Prostate gland (tissue), 2 donors: ENCODE measurements around the gene KCNT1. TPM values are rescaled to one million over a fixed set of nuclear protein-coding genes. Genes with fewer than 3 reads are reported as not detected.

Experiments
- DNase-seq: peaks from one replicate; pipeline ENCODE4 v3.0.0-alpha.2; 2019; ENCODE audit warnings: low spot score
- H3K27ac ChIP-seq, 2 donors: fragments of 200-600 bp; sonication (generic); 2 replicates each; pipeline ENCODE4 v1.5.1; 2017 to 2019
- H3K27me3 ChIP-seq: fragments of 200-600 bp; sonication (generic); replicated peaks from 2 replicates; pipeline ENCODE4 v1.5.1; 2019; ENCODE audit not compliant: insufficient read depth
- H3K36me3 ChIP-seq, 2 donors: fragments of 200-600 bp; sonication (generic); 1 replicate in 1 of 2; 2 replicates in 1 of 2; pipeline versions ENCODE4 v1.5.1 to v1.8.1; 2017 to 2019
- H3K4me1 ChIP-seq: fragments of 200-600 bp; sonication (generic); replicated peaks from 2 replicates; pipeline ENCODE4 v1.5.1; 2019
- H3K4me3 ChIP-seq, 2 donors: fragments of 200-600 bp; sonication (generic); 2 replicates each; pipeline ENCODE4 v1.5.1; 2017 to 2019
- H3K9me3 ChIP-seq: fragments of 200-600 bp; sonication (generic); 2 replicates; pipeline ENCODE4 v1.5.1; 2017
- CTCF ChIP-seq, 4 experiments: fragments of 200-600 bp in 2 of 4; fragments of 450-650 bp in 2 of 4; sonication (generic) in 2 of 4; IDR thresholded peaks; 1 replicate in 3 of 4; 2 replicates in 1 of 4; pipeline ENCODE4 v1.5.1; 2016 to 2019; ENCODE audit warnings: antibody characterized with exemption in 4 of 4, mild to moderate bottlenecking in 2 of 4, moderate library complexity in 2 of 4
- POLR2A ChIP-seq: fragments of 450-650 bp; IDR thresholded peaks from one replicate; pipeline ENCODE4 v1.6.1; 2016; ENCODE audit warnings: antibody characterized with exemption, mild to moderate bottlenecking
- POLR2AphosphoS5 ChIP-seq: sonication (generic); formaldehyde crosslinking; IDR thresholded peaks from one replicate; pipeline ENCODE4 v1.6.1; 2017; ENCODE audit warnings: antibody characterized with exemption
- WGBS: methylation state at CpG from one replicate; pipeline ENCODE4 v1.1.5; 2018; 5-methylcytosine and 5-hydroxymethylcytosine counted together
- intact Hi-C: fragments of 100-400 bp; cut with DNase I; formaldehyde crosslinking; loops from one replicate; pipeline ENCODE4 v1.14.2; 2022
- total RNA-seq, 2 donors: library from RNA; depleted of rRNA; stranded (reverse); fragments of >200 nt; gene quantifications; one replicate each; pipeline ENCODE4 v1.1.0, GENCODE V29; 2016

KCNT1 gene
- total RNA-seq, 2 donors from 2014 or later: 0.09 to 3.0 TPM

GRCh38 chr9:135776893-135777622 is 75.1 kb downstream of the KCNT1 start:
- intact Hi-C loops: no loop called here
- Histone ChIP-seq H3K4me3 (no peak overlapping the region), H3K9me3 (no peaks in the 10 kb centered on the region), H3K4me1 (no peaks in the 10 kb centered on the region), H3K36me3 (no peaks in the 10 kb centered on the region), H3K27me3 (no peaks in the 10 kb centered on the region), H3K27ac (no peak overlapping the region)
- TF ChIP-seq POLR2A (no peak), POLR2AphosphoS5 (no peak), CTCF (IDR thresholded peaks at IDR 0.05) (no peak)
- DNase-seq: no peak
- 82% methylated on average over 25 of the region's 25 CpGs for WGBS

GRCh38 chr9:135777623-135778177 is 75.7 kb downstream of the KCNT1 start:
- H3K27ac ChIP-seq: no peak overlapping the region
- no peak overlapping the region for H3K4me3 ChIP-seq
- intact Hi-C loops: no loop called here
- no peaks in the 10 kb centered on the region for H3K9me3 ChIP-seq
- H3K36me3 ChIP-seq: no peaks in the 10 kb centered on the region
- peaks cover 3% of the 10 kb centered on the region for H3K27me3 ChIP-seq
- DNase-seq: no peak
- no peaks in the 10 kb centered on the region for H3K4me1 ChIP-seq
- TF ChIP-seq CTCF (IDR thresholded peaks at IDR 0.05) (no peak), POLR2A (no peak), POLR2AphosphoS5 (no peak)

- WGBS: 96% methylated on average over 14 of the region's 19 CpGs
- no peaks in the 10 kb centered on the region for H3K9me3 ChIP-seq
- no peak overlapping the region for H3K4me3 ChIP-seq
- no peaks in the 10 kb centered on the region for H3K36me3 ChIP-seq
- no peak overlapping the region for H3K27ac ChIP-seq
- no peak for TF ChIP-seq POLR2A
- no peak for TF ChIP-seq CTCF (IDR thresholded peaks at IDR 0.05)
- TF ChIP-seq POLR2AphosphoS5: no peak
- intact Hi-C loops: no loop called here
- H3K4me1 ChIP-seq: no peaks in the 10 kb centered on the region
- peaks cover 3% of the 10 kb centered on the region for H3K27me3 ChIP-seq
- DNase-seq: no peak
Observed at GRCh38 chr9:135778421-135778820, 76.4 kb downstream of the KCNT1 start.

- peaks cover 3% of the 10 kb centered on the region for H3K27me3 ChIP-seq
- H3K27ac ChIP-seq: no peak overlapping the region
- no peaks in the 10 kb centered on the region for H3K9me3 ChIP-seq
- no peak for TF ChIP-seq POLR2AphosphoS5
- H3K4me3 ChIP-seq: no peak overlapping the region
- WGBS: 93% methylated on average over 12 of the region's 14 CpGs
- no peaks in the 10 kb centered on the region for H3K36me3 ChIP-seq
- no peaks in the 10 kb centered on the region for H3K4me1 ChIP-seq
- no peak for DNase-seq
- intact Hi-C loops: no loop called here
Observed at GRCh38 chr9:135779571-135779970, 77.6 kb downstream of the KCNT1 start.

GRCh38 chr9:135780086-135780485 is 78.1 kb downstream of the KCNT1 start:
- Histone ChIP-seq H3K27ac (no peak overlapping the region), H3K4me1 (no peaks in the 10 kb centered on the region), H3K27me3 (peaks cover 3% of the 10 kb centered on the region), H3K4me3 (no peak overlapping the region), H3K9me3 (no peaks in the 10 kb centered on the region), H3K36me3 (no peaks in the 10 kb centered on the region)
- no peak for TF ChIP-seq CTCF (IDR thresholded peaks at IDR 0.05)
- TF ChIP-seq POLR2AphosphoS5: no peak
- TF ChIP-seq POLR2A: no peak
- intact Hi-C loops: no loop called here
- 70% methylated on average over 12 of the region's 16 CpGs for WGBS
- no peak for DNase-seq
